ENCODE results near the gene CEP44. TPM values are rescaled to one million over a fixed set of nuclear protein-coding genes. Genes with fewer than 3 reads are reported as not detected.

Gene CEP44
- total and polyA plus RNA-seq, 2 of the 4 experiments (the other 2 are of a cell fraction), result 3.5 to 9.5 TPM

DNA sequence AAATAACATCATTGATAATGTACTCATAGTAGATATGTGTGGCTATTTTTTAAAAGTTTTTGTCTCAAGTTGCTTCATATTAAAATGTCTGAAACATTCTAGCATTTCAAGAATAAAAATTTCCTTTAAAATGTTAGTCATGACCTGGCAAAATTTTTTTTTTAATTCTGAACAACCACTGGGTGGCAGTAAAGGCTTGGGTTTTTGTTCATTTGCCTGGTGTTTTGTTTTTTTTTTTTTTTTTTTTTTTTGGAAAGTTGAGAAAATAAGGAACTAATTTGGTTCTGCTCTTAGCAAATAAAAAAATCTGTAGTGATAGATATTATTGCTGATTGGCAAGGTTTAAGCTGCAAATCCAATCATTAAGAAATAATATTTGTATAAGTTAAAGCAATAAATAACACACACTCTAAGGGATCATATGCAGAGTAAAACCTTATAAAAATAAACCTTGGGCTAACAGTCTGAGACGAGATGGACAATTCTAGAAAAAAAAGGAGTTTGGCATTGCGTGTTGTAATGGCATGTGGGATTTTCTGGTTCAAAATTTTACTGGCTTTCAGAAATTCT lies 81.4 kb downstream of the CEP44 start:
- no peak overlapping the region for H3K23ac ChIP-seq (ENCODE audit: low read depth, low read length)
- H3K18ac ChIP-seq (ENCODE audit: low read depth, low read length), result no peak overlapping the region
- no peak overlapping the region for H3K27ac ChIP-seq (ENCODE audit: insufficient read depth, low read length)
- WGBS, 2 experiments (ENCODE audit: extremely low coverage in 2 of 2, insufficient read length in 1 of 2), result no CpG with 5 or more reads among the region's 2 CpGs
- H3K9me1 ChIP-seq (ENCODE audit: insufficient read depth, low read length), result no peaks in the 10 kb centered on the region
- H4K5ac ChIP-seq (ENCODE audit: low read depth, low read length), result no peak overlapping the region
- H3K9ac ChIP-seq (ENCODE audit: low read depth, low read length), result no peak overlapping the region
- H2BK20ac ChIP-seq (ENCODE audit: low read depth, low read length), result no peak overlapping the region
- H2BK15ac ChIP-seq (ENCODE audit: low read depth, low read length), result no peak overlapping the region
- POLR2A ChIA-PET (ENCODE audit: unreplicated experiment), result no interaction called here
- H3K9me3 ChIP-seq (ENCODE audit: control insufficient read depth, insufficient read depth, low read length), result no peaks in the 10 kb centered on the region
- no peaks in the 10 kb centered on the region for H3K36me3 ChIP-seq (ENCODE audit: control insufficient read depth, insufficient read depth, low read length)
- no peak overlapping the region for H2AK5ac ChIP-seq (ENCODE audit: low read depth, low read length)
- no peaks in the 10 kb centered on the region for H4K20me1 ChIP-seq (ENCODE audit: insufficient read depth, low read length)
- no peaks in the 10 kb centered on the region for H3K79me1 ChIP-seq (ENCODE audit: low read depth in 1 of 2, low read length in 2 of 2)
- H3K27me3 ChIP-seq (ENCODE audit: control insufficient read depth, insufficient read depth, low read length), result no peaks in the 10 kb centered on the region
- in situ Hi-C loops (cut with MboI; ENCODE audit: low sequenced_read_pairs), result loop anchor here (25.0 kb wide), 2 partner anchors 1172 to 1972 kb away; no protein-coding TSS in a partner anchor
- TF ChIP-seq ELK1 (IDR thresholded peaks at IDR 0.05; ENCODE audit: borderline replicate concordance, low read depth, low read length) (no peak), POLR2A (IDR thresholded peaks at IDR 0.05; ENCODE audit: low read depth, low read length) (no peak), RFX5 (IDR thresholded peaks at IDR 0.05; ENCODE audit: low read depth, low read length) (no peak), SMC3 (IDR thresholded peaks at IDR 0.05; ENCODE audit: low read depth, low read length) (peak; percentile 42), MXI1 (IDR thresholded peaks at IDR 0.05; ENCODE audit: borderline replicate concordance, low read depth, low read length) (no peak), NFE2L2 (IDR thresholded peaks at IDR 0.05; ENCODE audit: low read depth, low read length) (0 out of 2 replicates have a peak, but pooled peaks have one; percentile 19), RAD21 (IDR thresholded peaks at IDR 0.05; ENCODE audit: low read length) (peak; percentile 65), USF2 (IDR thresholded peaks at IDR 0.05; ENCODE audit: low read depth, low read length) (no peak), CTCF (conservative IDR thresholded peaks at IDR 0.05; ENCODE audit: low read depth, low read length) (peak; percentile 62), CHD1 (IDR thresholded peaks at IDR 0.05; ENCODE audit: low read depth, low read length) (no peak)
- no peak overlapping the region for H2AK9ac ChIP-seq (replicated peaks; ENCODE audit: low read depth, low read length, poor library complexity)
- H4K91ac ChIP-seq (ENCODE audit: insufficient read depth, low read depth, low read length), result no peak overlapping the region
- no peak overlapping the region for H3K4me3 ChIP-seq (ENCODE audit: insufficient read depth, low read depth, low read length)
- no TSS peak for BruUV-seq (replicated peaks)
- dilution Hi-C loops (cut with HindIII; ENCODE audit: low sequenced_read_pairs, unreplicated experiment), result no loop called here
- ATAC-seq (ENCODE audit: low read depth) (no peak), DNase-seq (peak; percentile 38)
- H2BK120ac ChIP-seq (ENCODE audit: low read depth, low read length), result no peak overlapping the region
- no peak overlapping the region for H3K4me2 ChIP-seq (ENCODE audit: low read depth, low read length)
- no peak overlapping the region for H3K56ac ChIP-seq (ENCODE audit: extremely low read depth, insufficient read depth, low read length)
- no peak overlapping the region for H3K14ac ChIP-seq (replicated peaks; ENCODE audit: low read depth, low read length)
- no peak overlapping the region for H2AFZ ChIP-seq (replicated peaks; ENCODE audit: low read length, poor library complexity)
- intact Hi-C loops (cut with micrococcal nuclease), result loop anchor here (1.0 to 10.0 kb wide), 6 partner anchors 265 to 1970 kb away; no protein-coding TSS in a partner anchor
- no peak overlapping the region for H2BK5ac ChIP-seq (ENCODE audit: low read depth, low read length, poor library complexity, severe bottlenecking)
- no peak overlapping the region for H3K4ac ChIP-seq (ENCODE audit: low read depth, low read length)
- H4K8ac ChIP-seq (ENCODE audit: low read depth in 2 of 2, low read length in 2 of 2), result no peak overlapping the region
- no peaks in the 10 kb centered on the region for H3K4me1 ChIP-seq (ENCODE audit: control insufficient read depth, insufficient read depth, low read length)
- CTCF ChIA-PET, result no interaction called here
